Tibial nerve (tissue), 3 donors: ENCODE results near the gene KLHDC3.

ENCODE experiments used
- EP300 ChIP-seq, 2 donors: sonication (generic); formaldehyde crosslinking; IDR thresholded peaks; one replicate each; pipeline ENCODE4 v1.6.1; 2017; ENCODE audit warnings: antibody characterized with exemption in 2 of 2, mild to moderate bottlenecking in 1 of 2
- POLR2A ChIP-seq, 2 donors: fragments of 450-650 bp; IDR thresholded peaks; one replicate each; pipeline ENCODE4 v1.6.1; 2017; ENCODE audit warnings: antibody characterized with exemption in 2 of 2, mild to moderate bottlenecking in 2 of 2, moderate library complexity in 2 of 2

- TF ChIP-seq POLR2A (IDR thresholded peaks at IDR 0.05) (no peak), EP300 (IDR thresholded peaks at IDR 0.05) (no peak)
These were observed 6.8 kb downstream of the KLHDC3 start for GRCh38 chr6:43020847-43021246.
